Measurements from ENCODE around the gene C1orf210.

C1orf210 gene

GRCh38 chr1:43315481-43315880, 30.1 kb upstream of the C1orf210 start:
- no peak overlapping the region for H3K9ac ChIP-seq (ENCODE audit: insufficient read length)
- no peak for DNase-seq (ENCODE audit: low read depth, low spot score)
- no peaks in the 10 kb centered on the region for H3K9me3 ChIP-seq (ENCODE audit: low read depth, low read length)
- H3K36me3 ChIP-seq (ENCODE audit: insufficient read depth, low read length) = no peaks in the 10 kb centered on the region
- H3K4me3 ChIP-seq = no peak overlapping the region
- no peak overlapping the region for H3K27ac ChIP-seq
- TF ChIP-seq POLR2AphosphoS5 (IDR thresholded peaks at IDR 0.05; ENCODE audit: borderline replicate concordance, low read depth, low read length) = no peak
- TF ChIP-seq EZH2 (IDR thresholded peaks at IDR 0.05) = no peak
- TF ChIP-seq FOXP2 (optimal IDR thresholded peaks at IDR 0.05; ENCODE audit: control extremely low read depth, extremely low read length, insufficient read depth) = no peak

GRCh38 chr1:43314233-43314632, 28.9 kb upstream of the C1orf210 start:
- no peak overlapping the region for H3K4me3 ChIP-seq
- TF ChIP-seq EZH2 (IDR thresholded peaks at IDR 0.05) (no peak), FOXP2 (optimal IDR thresholded peaks at IDR 0.05; ENCODE audit: control extremely low read depth, extremely low read length, insufficient read depth) (no peak), POLR2AphosphoS5 (IDR thresholded peaks at IDR 0.05; ENCODE audit: borderline replicate concordance, low read depth, low read length) (no peak)
- H3K9me3 ChIP-seq (ENCODE audit: low read depth, low read length) = no peaks in the 10 kb centered on the region
- H3K27ac ChIP-seq = no peak overlapping the region
- no peaks in the 10 kb centered on the region for H3K36me3 ChIP-seq (ENCODE audit: insufficient read depth, low read length)
- DNase-seq (ENCODE audit: low read depth, low spot score) = no peak
- no peak overlapping the region for H3K9ac ChIP-seq (ENCODE audit: insufficient read length)

GRCh38 chr1:43313771-43314170, 28.4 kb upstream of the C1orf210 start:
- no peak for DNase-seq (ENCODE audit: low read depth, low spot score)
- H3K27ac ChIP-seq = no peak overlapping the region
- no peak overlapping the region for H3K4me3 ChIP-seq
- H3K9ac ChIP-seq (ENCODE audit: insufficient read length) = no peak overlapping the region
- H3K9me3 ChIP-seq (ENCODE audit: low read depth, low read length) = no peaks in the 10 kb centered on the region
- no peak for TF ChIP-seq POLR2AphosphoS5 (IDR thresholded peaks at IDR 0.05; ENCODE audit: borderline replicate concordance, low read depth, low read length)
- TF ChIP-seq FOXP2 (optimal IDR thresholded peaks at IDR 0.05; ENCODE audit: control extremely low read depth, extremely low read length, insufficient read depth) = no peak
- TF ChIP-seq EZH2 (IDR thresholded peaks at IDR 0.05) = no peak
- H3K36me3 ChIP-seq (ENCODE audit: insufficient read depth, low read length) = no peaks in the 10 kb centered on the region

DNA sequence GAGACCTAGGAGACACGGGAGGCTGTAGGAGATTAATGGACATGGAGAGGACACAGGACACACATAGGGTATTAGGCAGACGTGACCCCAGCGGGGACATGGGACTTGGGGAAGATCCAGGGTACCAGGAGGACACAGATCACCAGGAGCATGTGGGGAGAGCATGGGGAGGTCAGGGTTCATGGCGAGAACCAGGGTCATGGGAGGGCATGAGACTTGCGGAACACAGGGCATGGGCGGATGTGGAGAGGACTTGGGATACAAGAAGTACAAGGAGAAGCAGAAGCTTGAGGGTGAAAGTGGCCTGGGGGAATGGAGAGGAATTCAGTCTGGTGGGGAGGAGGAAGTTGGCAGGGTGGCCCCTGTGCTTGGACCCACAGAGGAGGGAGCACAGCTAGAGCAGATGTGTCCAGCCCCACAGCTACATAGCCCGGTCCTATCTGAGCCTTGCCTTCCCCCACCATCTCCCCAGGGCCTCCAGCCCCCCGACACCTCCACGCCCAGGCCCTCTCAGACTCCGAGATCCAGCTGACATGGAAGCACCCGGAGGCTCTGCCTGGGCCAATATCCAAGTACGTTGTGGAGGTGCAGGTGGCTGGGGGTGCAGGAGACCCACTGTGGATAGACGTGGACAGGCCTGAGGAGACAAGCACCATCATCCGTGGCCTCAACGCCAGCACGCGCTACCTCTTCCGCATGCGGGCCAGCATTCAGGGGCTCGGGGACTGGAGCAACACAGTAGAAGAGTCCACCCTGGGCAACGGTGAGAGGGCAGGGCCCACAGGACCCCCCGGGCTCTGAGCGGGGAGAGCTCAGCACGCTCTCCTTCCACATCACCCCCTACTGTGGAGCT, 27.5 kb upstream of the C1orf210 start:
- no peak for DNase-seq (ENCODE audit: low read depth, low spot score)
- H3K9ac ChIP-seq (ENCODE audit: insufficient read length) = no peak overlapping the region
- H3K27ac ChIP-seq = no peak overlapping the region
- TF ChIP-seq FOXP2 (optimal IDR thresholded peaks at IDR 0.05; ENCODE audit: control extremely low read depth, extremely low read length, insufficient read depth) = no peak
- no peak for TF ChIP-seq EZH2 (IDR thresholded peaks at IDR 0.05)
- no peak for TF ChIP-seq POLR2AphosphoS5 (IDR thresholded peaks at IDR 0.05; ENCODE audit: borderline replicate concordance, low read depth, low read length)
- H3K36me3 ChIP-seq (ENCODE audit: insufficient read depth, low read length) = no peaks in the 10 kb centered on the region
- H3K4me3 ChIP-seq = no peak overlapping the region
- no peaks in the 10 kb centered on the region for H3K9me3 ChIP-seq (ENCODE audit: low read depth, low read length)

DNA sequence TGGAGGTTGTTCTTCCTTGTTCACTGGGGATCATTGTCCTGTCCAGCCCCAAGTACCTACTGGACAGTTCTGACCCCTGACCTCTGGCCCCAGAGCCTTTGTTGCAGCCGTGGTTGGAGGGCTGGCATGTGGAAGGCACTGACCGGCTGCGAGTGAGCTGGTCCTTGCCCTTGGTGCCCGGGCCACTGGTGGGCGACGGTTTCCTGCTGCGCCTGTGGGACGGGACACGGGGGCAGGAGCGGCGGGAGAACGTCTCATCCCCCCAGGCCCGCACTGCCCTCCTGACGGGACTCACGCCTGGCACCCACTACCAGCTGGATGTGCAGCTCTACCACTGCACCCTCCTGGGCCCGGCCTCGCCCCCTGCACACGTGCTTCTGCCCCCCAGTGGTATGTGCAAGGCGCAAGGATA, 26.8 kb upstream of the C1orf210 start:
- no peak overlapping the region for H3K27ac ChIP-seq
- no peak overlapping the region for H3K4me3 ChIP-seq
- no peaks in the 10 kb centered on the region for H3K9me3 ChIP-seq (ENCODE audit: low read depth, low read length)
- H3K9ac ChIP-seq (ENCODE audit: insufficient read length) = no peak overlapping the region
- DNase-seq (ENCODE audit: low read depth, low spot score) = no peak
- H3K36me3 ChIP-seq (ENCODE audit: insufficient read depth, low read length) = no peaks in the 10 kb centered on the region
- TF ChIP-seq POLR2AphosphoS5 (IDR thresholded peaks at IDR 0.05; ENCODE audit: borderline replicate concordance, low read depth, low read length) (no peak), FOXP2 (optimal IDR thresholded peaks at IDR 0.05; ENCODE audit: control extremely low read depth, extremely low read length, insufficient read depth) (no peak), EZH2 (IDR thresholded peaks at IDR 0.05) (no peak)

DNA sequence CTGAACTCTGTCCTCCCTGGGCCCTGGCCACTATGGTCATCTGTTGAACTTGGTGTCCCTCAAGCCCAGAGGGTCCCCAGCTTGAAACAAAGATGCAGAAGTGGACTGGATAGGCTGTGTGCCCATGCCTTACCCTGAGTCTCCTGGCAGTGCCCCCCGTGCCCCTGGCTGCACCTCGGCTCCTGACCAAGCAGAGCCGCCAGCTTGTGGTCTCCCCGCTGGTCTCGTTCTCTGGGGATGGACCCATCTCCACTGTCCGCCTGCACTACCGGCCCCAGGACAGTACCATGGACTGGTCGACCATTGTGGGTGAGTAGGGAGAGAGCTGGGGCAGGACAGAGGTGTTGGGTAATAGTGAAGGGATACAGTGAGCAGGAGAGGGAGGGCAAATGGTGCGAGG, 26.1 kb upstream of the C1orf210 start:
- Histone ChIP-seq H3K9me3 (ENCODE audit: low read depth, low read length) (no peaks in the 10 kb centered on the region), H3K9ac (ENCODE audit: insufficient read length) (no peak overlapping the region), H3K36me3 (ENCODE audit: insufficient read depth, low read length) (no peaks in the 10 kb centered on the region), H3K4me3 (no peak overlapping the region), H3K27ac (no peak overlapping the region)
- TF ChIP-seq EZH2 (IDR thresholded peaks at IDR 0.05) = no peak
- DNase-seq (ENCODE audit: low read depth, low spot score) = no peak

GRCh38 chr1:43309405-43310025, 24.1 kb upstream of the C1orf210 start:
- Histone ChIP-seq H3K9ac (ENCODE audit: insufficient read length) (no peak overlapping the region), H3K36me3 (ENCODE audit: insufficient read depth, low read length) (no peaks in the 10 kb centered on the region), H3K4me3 (no peak overlapping the region), H3K9me3 (ENCODE audit: low read depth, low read length) (no peaks in the 10 kb centered on the region), H3K27ac (no peak overlapping the region)
- TF ChIP-seq FOXP2 (optimal IDR thresholded peaks at IDR 0.05; ENCODE audit: control extremely low read depth, extremely low read length, insufficient read depth) = no peak
- TF ChIP-seq POLR2AphosphoS5 (IDR thresholded peaks at IDR 0.05; ENCODE audit: borderline replicate concordance, low read depth, low read length) = no peak
- TF ChIP-seq EZH2 (IDR thresholded peaks at IDR 0.05) = no peak
- DNase-seq (ENCODE audit: low read depth, low spot score) = no peak

DNA sequence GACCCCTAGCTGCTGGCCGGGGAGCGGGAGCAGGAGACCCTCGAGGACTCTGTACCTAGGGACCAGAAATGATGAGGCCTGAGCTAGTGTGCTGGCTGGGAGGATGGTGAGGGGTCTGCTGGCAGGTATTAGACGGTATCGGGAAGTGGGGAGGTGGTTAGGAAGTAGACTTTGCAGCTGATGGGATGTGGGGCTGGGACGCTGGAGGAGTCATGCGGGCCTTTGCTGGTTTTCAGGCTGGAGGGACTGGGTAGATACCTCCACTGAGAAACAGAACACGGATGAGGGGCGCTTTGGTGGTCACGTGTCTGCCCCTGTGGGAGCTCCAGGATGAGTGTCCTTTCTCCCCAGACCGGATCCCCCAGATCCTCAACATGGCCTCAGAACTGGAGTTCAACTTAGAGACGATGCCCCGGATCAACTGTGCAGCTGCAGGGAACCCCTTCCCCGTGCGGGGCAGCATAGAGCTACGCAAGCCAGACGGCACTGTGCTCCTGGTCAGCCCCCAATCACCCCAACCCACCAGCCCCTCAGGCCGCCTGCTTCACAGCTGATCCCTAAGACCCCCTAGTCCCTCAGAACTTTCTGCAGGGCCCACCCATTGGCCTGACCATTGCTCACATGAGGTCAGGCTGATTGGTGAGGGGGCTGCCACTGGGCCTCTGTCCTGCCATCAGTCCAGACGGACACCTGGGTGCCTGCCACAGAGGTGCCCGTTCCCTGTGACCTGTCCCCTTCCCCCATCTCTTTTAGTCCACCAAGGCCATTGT, 23.4 kb upstream of the C1orf210 start:
- H3K36me3 ChIP-seq (ENCODE audit: insufficient read depth, low read length) = no peaks in the 10 kb centered on the region
- no peak overlapping the region for H3K27ac ChIP-seq
- H3K9me3 ChIP-seq (ENCODE audit: low read depth, low read length) = no peaks in the 10 kb centered on the region
- no peak for TF ChIP-seq POLR2AphosphoS5 (IDR thresholded peaks at IDR 0.05; ENCODE audit: borderline replicate concordance, low read depth, low read length)
- DNase-seq (ENCODE audit: low read depth, low spot score) = no peak
- H3K4me3 ChIP-seq = no peak overlapping the region
- no peak overlapping the region for H3K9ac ChIP-seq (ENCODE audit: insufficient read length)

Data from SK-N-MC (cell line).